ENCODE data around the gene CTNNA2.

CTNNA2 gene

GRCh38 chr2:80258793-80259192 is 745.9 kb downstream of the CTNNA2 start:
- TF ChIP-seq POLR2AphosphoS5 (IDR thresholded peaks at IDR 0.05; ENCODE audit: low read depth, low read length) = no peak
- no peak for TF ChIP-seq TAF1 (IDR thresholded peaks at IDR 0.05; ENCODE audit: borderline replicate concordance, insufficient read depth, low read length)
- no peak for TF ChIP-seq SIN3A (IDR thresholded peaks at IDR 0.05; ENCODE audit: borderline replicate concordance, insufficient read depth, low read length)
- TF ChIP-seq REST (IDR thresholded peaks at IDR 0.05; ENCODE audit: insufficient read depth in 1 of 2, low read depth in 2 of 2, low read length in 2 of 2) = no peak
- TF ChIP-seq FOXP2 (optimal IDR thresholded peaks at IDR 0.05; ENCODE audit: borderline replicate concordance, extremely low read depth, extremely low read length, insufficient read depth) = no peak

DNA sequence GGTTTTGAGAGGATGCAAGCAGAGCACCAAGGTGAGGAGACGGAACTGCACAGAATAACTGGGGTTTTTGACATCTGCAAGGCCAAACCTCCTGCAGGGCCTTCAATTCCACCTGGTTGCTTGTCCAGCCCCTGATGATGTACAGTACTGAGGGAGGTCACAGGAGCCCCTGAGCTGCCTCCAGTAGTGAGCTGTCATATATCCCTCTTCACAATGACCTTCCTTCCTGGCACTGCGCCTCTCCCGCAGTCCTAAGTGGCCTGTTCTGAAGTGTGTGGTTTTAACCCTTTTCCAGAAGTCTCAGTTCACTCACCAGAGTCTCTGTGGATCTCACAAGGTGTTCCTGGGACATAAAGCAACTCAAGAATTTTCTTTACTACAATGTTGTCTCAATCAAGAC is 746.4 kb downstream of the CTNNA2 start:
- TF ChIP-seq TAF1 (IDR thresholded peaks at IDR 0.05; ENCODE audit: borderline replicate concordance, insufficient read depth, low read length) (no peak), REST (IDR thresholded peaks at IDR 0.05; ENCODE audit: insufficient read depth in 1 of 2, low read depth in 2 of 2, low read length in 2 of 2) (no peak), POLR2AphosphoS5 (IDR thresholded peaks at IDR 0.05; ENCODE audit: low read depth, low read length) (no peak), SIN3A (IDR thresholded peaks at IDR 0.05; ENCODE audit: borderline replicate concordance, insufficient read depth, low read length) (no peak), FOXP2 (optimal IDR thresholded peaks at IDR 0.05; ENCODE audit: borderline replicate concordance, extremely low read depth, extremely low read length, insufficient read depth) (no peak)

GRCh38 chr2:80266231-80266630 is 753.4 kb downstream of the CTNNA2 start:
- TF ChIP-seq FOXP2 (optimal IDR thresholded peaks at IDR 0.05; ENCODE audit: borderline replicate concordance, extremely low read depth, extremely low read length, insufficient read depth) = no peak
- TF ChIP-seq TAF1 (IDR thresholded peaks at IDR 0.05; ENCODE audit: borderline replicate concordance, insufficient read depth, low read length) = no peak
- no peak for TF ChIP-seq POLR2AphosphoS5 (IDR thresholded peaks at IDR 0.05; ENCODE audit: low read depth, low read length)
- no peak for TF ChIP-seq REST (IDR thresholded peaks at IDR 0.05; ENCODE audit: insufficient read depth in 1 of 2, low read depth in 2 of 2, low read length in 2 of 2)
- no peak for TF ChIP-seq SIN3A (IDR thresholded peaks at IDR 0.05; ENCODE audit: borderline replicate concordance, insufficient read depth, low read length)

- no peak for TF ChIP-seq POLR2AphosphoS5 (IDR thresholded peaks at IDR 0.05; ENCODE audit: low read depth, low read length)
- no peak for TF ChIP-seq TAF1 (IDR thresholded peaks at IDR 0.05; ENCODE audit: borderline replicate concordance, insufficient read depth, low read length)
- no peak for TF ChIP-seq REST (IDR thresholded peaks at IDR 0.05; ENCODE audit: insufficient read depth in 1 of 2, low read depth in 2 of 2, low read length in 2 of 2)
- TF ChIP-seq FOXP2 (optimal IDR thresholded peaks at IDR 0.05; ENCODE audit: borderline replicate concordance, extremely low read depth, extremely low read length, insufficient read depth) = no peak
- no peak for TF ChIP-seq SIN3A (IDR thresholded peaks at IDR 0.05; ENCODE audit: borderline replicate concordance, insufficient read depth, low read length)
Observed at GRCh38 chr2:80269806-80270205, 757.0 kb downstream of the CTNNA2 start.

DNA sequence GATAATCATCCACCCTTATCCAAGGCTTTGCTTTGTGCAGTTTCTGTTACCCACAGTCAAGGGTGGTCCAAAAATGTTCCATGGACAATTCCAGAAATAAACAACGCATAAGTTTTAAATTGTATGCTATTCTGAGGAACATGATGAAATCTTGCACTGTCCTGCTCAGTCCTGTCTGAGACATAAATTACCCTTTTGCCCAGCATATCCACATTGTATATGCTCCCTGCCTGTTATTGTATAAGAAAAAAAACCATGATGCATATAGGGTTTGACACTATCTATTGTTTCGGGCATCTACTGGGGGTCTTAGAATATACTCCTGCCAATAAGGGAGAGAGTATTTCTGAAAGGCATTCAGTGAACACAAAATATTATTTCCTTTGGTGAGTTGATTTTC is 767.7 kb downstream of the CTNNA2 start:
- TF ChIP-seq REST (IDR thresholded peaks at IDR 0.05; ENCODE audit: insufficient read depth in 1 of 2, low read depth in 2 of 2, low read length in 2 of 2) = no peak
- TF ChIP-seq SIN3A (IDR thresholded peaks at IDR 0.05; ENCODE audit: borderline replicate concordance, insufficient read depth, low read length) = no peak
- no peak for TF ChIP-seq POLR2AphosphoS5 (IDR thresholded peaks at IDR 0.05; ENCODE audit: low read depth, low read length)
- no peak for TF ChIP-seq FOXP2 (optimal IDR thresholded peaks at IDR 0.05; ENCODE audit: borderline replicate concordance, extremely low read depth, extremely low read length, insufficient read depth)
- no peak for TF ChIP-seq TAF1 (IDR thresholded peaks at IDR 0.05; ENCODE audit: borderline replicate concordance, insufficient read depth, low read length)
